ENCODE measurements around the gene ADTRP.

ADTRP gene

DNA sequence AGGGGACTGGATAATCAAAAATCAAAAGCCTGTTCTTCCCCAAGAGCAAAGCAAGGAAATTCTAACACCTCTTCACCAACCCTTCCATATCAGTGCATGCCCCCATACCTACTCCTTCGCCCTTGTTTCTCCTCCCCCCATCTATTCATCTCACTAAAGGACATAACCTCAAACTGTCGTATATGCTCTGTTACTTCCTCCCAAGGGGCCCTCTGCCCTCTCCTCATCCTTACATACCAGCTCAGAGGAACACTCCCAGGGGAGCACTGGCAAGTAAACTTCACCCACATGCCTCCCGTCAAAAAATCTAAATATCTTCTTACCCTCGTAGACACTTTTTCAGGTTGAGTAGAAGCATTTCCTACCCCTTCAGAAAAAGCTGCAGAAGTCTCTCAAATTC, 9.4 kb upstream of the ADTRP start:
- Histone ChIP-seq H3K36me3 (ENCODE audit: control insufficient read depth in 2 of 2, insufficient read depth in 1 of 2, low read length in 2 of 2) (no peaks in the 10 kb centered on the region), H3K27ac (ENCODE audit: extremely low read depth, low read depth, low read length) (no peak overlapping the region), H3K4me1 (ENCODE audit: control insufficient read depth, insufficient read depth, low read length) (peaks cover 3% of the 10 kb centered on the region; the same call in 1 of the 2 replicates), H3K4me3 (ENCODE audit: low read depth, low read length) (no peak overlapping the region), H3K9me3 (ENCODE audit: control insufficient read depth, insufficient read depth, low read depth, low read length) (no peaks in the 10 kb centered on the region)
- CTCF ChIA-PET: no interaction called here
- POLR2A ChIA-PET: no interaction called here
- TF ChIP-seq ZNF350 (tag by site-specific recombination; IDR thresholded peaks at IDR 0.05): no peak
- no peak for TF ChIP-seq ZNF155 (tag by site-specific recombination; IDR thresholded peaks at IDR 0.05)

- peak; percentile 50; the same call in 1 of the 2 replicates for TF ChIP-seq ZBTB48 (tag by site-specific recombination; IDR thresholded peaks at IDR 0.05)
- no peak for TF ChIP-seq ZNF768 (tag by site-specific recombination; IDR thresholded peaks at IDR 0.05)
- TF ChIP-seq ZNF692 (tag by site-specific recombination; IDR thresholded peaks at IDR 0.05): 0 out of 2 replicates have a peak, but pooled peaks have one; percentile 5
- POLR2A ChIA-PET: interaction anchor here (0.6 to 0.9 kb wide), 3 partner anchors 15 to 135 kb away, joined by 3 to 4 read pairs (median 3); no protein-coding TSS in a partner anchor
- CTCF ChIA-PET: interaction anchor here (0.7 to 0.8 kb wide), 2 partner anchors 14 to 37 kb away, joined by 3 to 6 read pairs; no protein-coding TSS in a partner anchor
- Histone ChIP-seq H3K4me3 (ENCODE audit: low read depth, low read length) (no peak overlapping the region), H3K36me3 (ENCODE audit: control insufficient read depth in 2 of 2, insufficient read depth in 1 of 2, low read length in 2 of 2) (no peaks in the 10 kb centered on the region), H3K4me1 (ENCODE audit: control insufficient read depth, insufficient read depth, low read length) (peaks cover 3% of the 10 kb centered on the region; the same call in 1 of the 2 replicates), H3K27ac (ENCODE audit: extremely low read depth, low read depth, low read length) (no peak overlapping the region), H3K9me3 (ENCODE audit: control insufficient read depth, insufficient read depth, low read depth, low read length) (no peaks in the 10 kb centered on the region)
Observed at GRCh38 chr6:11785774-11786579, 7.4 kb upstream of the ADTRP start.

- Histone ChIP-seq H3K27ac (ENCODE audit: extremely low read depth, low read depth, low read length) (no peak overlapping the region), H3K4me3 (ENCODE audit: low read depth, low read length) (no peak overlapping the region), H3K4me1 (ENCODE audit: control insufficient read depth, insufficient read depth, low read length) (peaks cover 3% of the 10 kb centered on the region; the same call in 1 of the 2 replicates), H3K36me3 (ENCODE audit: control insufficient read depth in 2 of 2, insufficient read depth in 1 of 2, low read length in 2 of 2) (no peaks in the 10 kb centered on the region), H3K9me3 (ENCODE audit: control insufficient read depth, insufficient read depth, low read depth, low read length) (no peaks in the 10 kb centered on the region)
- ChIA-PET POLR2A (interaction anchor here (0.6 to 0.8 kb wide), 2 partner anchors 14 to 135 kb away, joined by 3 to 4 read pairs; no protein-coding TSS in a partner anchor), CTCF (interaction anchor here (0.7 to 0.8 kb wide), 3 partner anchors 13 to 38 kb away, joined by 3 to 6 read pairs (median 3); no protein-coding TSS in a partner anchor)
- TF ChIP-seq ZNF24 (tag by site-specific recombination; IDR thresholded peaks at IDR 0.05) (no peak), WT1 (tag by site-specific recombination; IDR thresholded peaks at IDR 0.05) (0 out of 2 replicates have a peak, but pooled peaks have one; percentile 44), ZNF629 (tag by site-specific recombination; IDR thresholded peaks at IDR 0.05) (peak; percentile 55), ZNF37A (tag by site-specific recombination; IDR thresholded peaks at IDR 0.05) (no peak), ZNF302 (tag by site-specific recombination; IDR thresholded peaks at IDR 0.05; ENCODE audit: low read depth) (no peak), OSR2 (tag by site-specific recombination; IDR thresholded peaks at IDR 0.05) (peak; percentile 51; the same call in 1 of the 2 replicates), ZNF670 (tag by site-specific recombination; IDR thresholded peaks at IDR 0.05; ENCODE audit: low read depth) (no peak), ZSCAN4 (tag by site-specific recombination; IDR thresholded peaks at IDR 0.05) (no peak), ZNF843 (tag by site-specific recombination; IDR thresholded peaks at IDR 0.05) (peak; percentile 74; the same call in 1 of the 2 replicates), SP7 (tag by site-specific recombination; IDR thresholded peaks at IDR 0.05) (peak; percentile 73), ZNF184 (tag by site-specific recombination; IDR thresholded peaks at IDR 0.05) (0 out of 2 replicates have a peak, but pooled peaks have one; percentile 16), BCL11A (tag by site-specific recombination; IDR thresholded peaks at IDR 0.05; ENCODE audit: low read depth) (0 out of 2 replicates have a peak, but pooled peaks have one; percentile 22), PRDM10 (tag by site-specific recombination; IDR thresholded peaks at IDR 0.05) (peak; percentile 41; the same call in 1 of the 2 replicates), ZNF692 (tag by site-specific recombination; IDR thresholded peaks at IDR 0.05) (0 out of 2 replicates have a peak, but pooled peaks have one; percentile 14), FEZF1 (tag by site-specific recombination; IDR thresholded peaks at IDR 0.05) (peak; percentile 85), ZBTB20 (tag by site-specific recombination; IDR thresholded peaks at IDR 0.05) (0 out of 2 replicates have a peak, but pooled peaks have one; percentile 9), ZNF707 (tag by site-specific recombination; IDR thresholded peaks at IDR 0.05) (no peak), ZNF600 (tag by site-specific recombination; IDR thresholded peaks at IDR 0.05) (peak; percentile 77), ZIC2 (tag by site-specific recombination; IDR thresholded peaks at IDR 0.05) (no peak)
Observed at GRCh38 chr6:11785415-11785773, 6.8 kb upstream of the ADTRP start.

Measured in HEK293 (cell line).